ENCODE measurements around the gene SLC11A1. TPM values are rescaled to one million over a fixed set of nuclear protein-coding genes. Genes with fewer than 3 reads are reported as not detected.

SLC11A1 gene, protein sequence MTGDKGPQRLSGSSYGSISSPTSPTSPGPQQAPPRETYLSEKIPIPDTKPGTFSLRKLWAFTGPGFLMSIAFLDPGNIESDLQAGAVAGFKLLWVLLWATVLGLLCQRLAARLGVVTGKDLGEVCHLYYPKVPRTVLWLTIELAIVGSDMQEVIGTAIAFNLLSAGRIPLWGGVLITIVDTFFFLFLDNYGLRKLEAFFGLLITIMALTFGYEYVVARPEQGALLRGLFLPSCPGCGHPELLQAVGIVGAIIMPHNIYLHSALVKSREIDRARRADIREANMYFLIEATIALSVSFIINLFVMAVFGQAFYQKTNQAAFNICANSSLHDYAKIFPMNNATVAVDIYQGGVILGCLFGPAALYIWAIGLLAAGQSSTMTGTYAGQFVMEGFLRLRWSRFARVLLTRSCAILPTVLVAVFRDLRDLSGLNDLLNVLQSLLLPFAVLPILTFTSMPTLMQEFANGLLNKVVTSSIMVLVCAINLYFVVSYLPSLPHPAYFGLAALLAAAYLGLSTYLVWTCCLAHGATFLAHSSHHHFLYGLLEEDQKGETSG
- under 1 TPM; 0.09 to 0.19 TPM for total RNA-seq

DNA sequence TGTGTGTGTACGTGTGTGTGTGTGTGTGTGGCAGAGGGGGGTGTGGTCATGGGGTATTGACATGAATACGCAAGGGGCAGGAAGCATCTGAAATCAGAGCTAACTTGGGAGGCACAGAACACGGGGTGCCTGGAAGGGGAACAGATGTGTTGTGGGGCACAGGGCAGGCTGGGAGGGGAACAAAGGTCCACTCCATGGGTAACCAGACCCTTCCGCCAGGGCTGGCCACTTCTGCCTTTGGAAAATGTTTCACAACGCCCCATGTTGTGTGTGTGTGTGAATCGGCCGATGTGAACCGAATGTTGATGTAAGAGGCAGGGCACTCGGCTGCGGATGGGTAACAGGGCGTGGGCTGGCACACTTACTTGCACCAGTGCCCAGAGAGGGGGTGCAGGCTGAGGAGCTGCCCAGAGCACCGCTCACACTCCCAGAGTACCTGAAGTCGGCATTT lies at the start of gene SLC11A1:
SLC11A1 (plus strand) TSS at position 358 of the 451 bp plus-strand sequence. CDS start 96 bp downstream, outside the sequence.
- no peak within 1 kb of the TSS for H3K4me3 Mint-ChIP-seq
- no peaks in the 10 kb centered on the region for H3K4me1 Mint-ChIP-seq
- H3K27me3 Mint-ChIP-seq = no peaks in the 10 kb centered on the region
- H3K9me3 Mint-ChIP-seq = no peaks in the 10 kb centered on the region
- H3K36me3 Mint-ChIP-seq (ENCODE audit: low read depth) = no peaks in the 10 kb centered on the region
- no peak for ATAC-seq (replicated peaks)
- H3K27ac Mint-ChIP-seq = no peak within 1 kb of the TSS

DNA sequence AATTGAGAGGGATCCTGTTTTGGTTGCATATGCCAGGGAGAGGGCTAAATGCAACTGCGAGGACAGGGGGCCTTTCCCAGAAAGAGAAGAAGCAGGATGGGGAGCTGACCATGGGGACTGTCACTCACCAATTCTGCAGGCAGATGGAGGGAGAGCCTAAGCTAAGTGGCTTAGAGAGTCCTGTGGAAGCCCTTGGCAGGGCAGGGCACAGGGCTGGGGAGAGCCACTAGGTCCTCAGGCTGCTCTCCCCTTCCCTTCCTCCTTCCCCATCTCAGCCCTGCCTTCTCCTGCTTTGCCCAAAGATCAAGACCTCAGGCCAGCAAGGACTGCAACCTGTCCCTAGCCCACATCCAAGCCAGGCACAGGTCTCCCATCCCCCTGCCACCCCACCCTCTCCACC lies 49.8 kb upstream of the SLC11A1 start:
- no peaks in the 10 kb centered on the region for H3K27me3 Mint-ChIP-seq
- H3K4me1 Mint-ChIP-seq = peaks cover 4% of the 10 kb centered on the region
- H3K27ac Mint-ChIP-seq = no peak overlapping the region
- H3K36me3 Mint-ChIP-seq (ENCODE audit: low read depth) = no peaks in the 10 kb centered on the region
- H3K4me3 Mint-ChIP-seq = no peak overlapping the region
- no peaks in the 10 kb centered on the region for H3K9me3 Mint-ChIP-seq
- no peak for ATAC-seq (replicated peaks)

DNA sequence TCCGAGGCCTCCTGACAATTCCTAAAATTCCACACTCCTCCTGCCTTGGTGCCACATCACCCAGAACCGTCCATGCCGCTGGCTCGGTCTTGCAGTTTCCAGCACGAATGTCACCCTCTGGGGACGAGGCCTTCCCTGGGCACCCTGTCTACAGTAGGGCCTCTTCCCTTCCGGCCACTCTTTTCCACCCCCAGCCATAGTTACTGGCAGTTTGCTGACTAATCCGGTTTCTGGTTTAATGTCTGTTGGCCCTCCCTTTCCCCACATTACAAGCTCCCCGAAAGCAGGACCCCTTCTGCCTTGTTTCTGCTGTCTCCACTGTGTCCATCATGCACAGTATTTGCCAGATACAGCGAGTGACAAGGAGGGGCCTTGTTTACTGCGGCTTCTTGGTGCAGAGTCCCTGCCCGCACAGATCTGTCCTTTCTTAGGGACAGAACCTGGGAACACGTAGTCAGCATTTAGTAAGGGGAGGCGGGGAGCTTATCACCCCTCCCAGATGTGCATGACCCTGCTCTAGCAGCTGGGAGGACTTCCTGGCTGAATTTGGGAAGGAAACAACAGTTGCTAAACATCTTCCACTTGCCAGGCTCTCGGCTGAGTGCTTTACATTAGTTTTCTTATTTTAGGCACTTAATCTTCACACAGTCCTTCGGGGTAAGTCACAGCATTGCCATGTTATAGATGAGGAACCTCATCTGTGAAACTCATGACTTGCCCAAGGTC lies 49.0 kb upstream of the SLC11A1 start:
- H3K4me3 Mint-ChIP-seq = peak overlapping the region; percentile 4
- peak overlapping the region; percentile 57 for H3K27ac Mint-ChIP-seq
- peaks cover 4% of the 10 kb centered on the region for H3K4me1 Mint-ChIP-seq
- no peaks in the 10 kb centered on the region for H3K9me3 Mint-ChIP-seq
- H3K36me3 Mint-ChIP-seq (ENCODE audit: low read depth) = no peaks in the 10 kb centered on the region
- ATAC-seq (replicated peaks) = peak; percentile 70
- no peaks in the 10 kb centered on the region for H3K27me3 Mint-ChIP-seq

DNA sequence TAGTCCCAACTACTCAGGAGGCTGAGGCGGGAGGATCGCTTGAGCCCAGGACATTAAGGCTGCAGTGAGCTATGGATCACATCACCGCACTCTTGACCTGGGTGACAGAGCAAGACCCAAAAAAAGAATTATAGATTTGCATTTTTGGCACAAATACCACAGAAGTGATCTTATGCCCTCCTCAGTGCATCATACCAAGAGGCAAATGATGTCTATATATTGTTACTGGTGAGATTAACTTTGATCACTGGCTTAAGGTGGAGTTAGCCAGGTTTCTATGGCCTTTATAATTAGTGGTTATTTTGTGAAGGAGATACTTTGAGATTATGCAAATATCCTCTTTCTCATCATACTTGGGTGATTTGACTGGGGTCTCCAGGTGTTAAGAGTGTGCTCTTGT lies 47.5 kb upstream of the SLC11A1 start:
- H3K27me3 Mint-ChIP-seq = no peaks in the 10 kb centered on the region
- peaks cover 4% of the 10 kb centered on the region for H3K4me1 Mint-ChIP-seq
- no peak for ATAC-seq (replicated peaks)
- H3K27ac Mint-ChIP-seq = no peak overlapping the region
- no peaks in the 10 kb centered on the region for H3K36me3 Mint-ChIP-seq (ENCODE audit: low read depth)
- no peaks in the 10 kb centered on the region for H3K9me3 Mint-ChIP-seq
- H3K4me3 Mint-ChIP-seq = no peak overlapping the region

DNA sequence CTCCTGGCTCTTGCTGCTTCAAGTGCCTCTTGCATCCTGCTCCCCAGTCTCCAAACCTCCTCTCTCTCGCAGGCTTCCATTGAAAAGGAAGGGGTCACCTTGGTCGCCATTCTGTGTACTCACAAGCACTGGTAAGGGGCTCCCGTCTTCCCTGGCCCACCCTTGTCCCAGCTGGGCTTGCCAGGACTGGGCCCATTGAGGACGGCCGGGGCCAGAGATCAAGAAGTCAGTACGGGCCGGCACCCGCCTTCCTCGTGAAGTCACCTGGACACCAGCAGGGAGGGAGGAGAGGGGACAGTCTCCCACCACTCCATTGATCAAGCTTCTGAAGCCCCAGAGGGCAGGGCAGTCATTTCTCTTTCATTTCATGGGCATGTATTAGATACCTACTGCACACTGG lies 41.4 kb upstream of the SLC11A1 start:
- Mint-ChIP-seq H3K36me3 (ENCODE audit: low read depth) (no peaks in the 10 kb centered on the region), H3K27me3 (no peaks in the 10 kb centered on the region), H3K9me3 (no peaks in the 10 kb centered on the region), H3K27ac (peak overlapping the region; percentile 42), H3K4me1 (no peaks in the 10 kb centered on the region), H3K4me3 (no peak overlapping the region)
- no peak for ATAC-seq (replicated peaks)

DNA sequence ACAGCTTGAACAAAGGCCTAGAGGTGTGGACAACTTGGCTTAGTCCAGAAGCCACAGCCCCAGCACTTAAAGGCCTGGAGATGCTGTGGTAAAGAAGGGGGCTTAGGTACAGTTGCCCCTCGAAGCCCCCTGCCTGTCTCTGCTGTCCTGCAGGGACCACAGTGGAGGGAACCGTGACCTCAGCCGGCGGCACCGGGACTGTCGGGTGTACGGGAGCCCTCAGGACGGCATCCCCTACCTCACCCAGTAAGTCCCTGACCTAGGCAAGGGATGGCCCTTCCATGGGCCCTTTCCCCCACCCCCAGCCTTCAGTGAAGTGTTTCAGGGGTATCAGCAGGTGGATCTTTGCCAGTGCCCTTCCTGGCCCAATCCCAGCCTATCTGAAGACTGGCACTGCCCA lies 40.7 kb upstream of the SLC11A1 start:
- no peaks in the 10 kb centered on the region for H3K27me3 Mint-ChIP-seq
- H3K4me1 Mint-ChIP-seq = no peaks in the 10 kb centered on the region
- no peak overlapping the region for H3K27ac Mint-ChIP-seq
- ATAC-seq (replicated peaks) = no peak
- H3K36me3 Mint-ChIP-seq (ENCODE audit: low read depth) = no peaks in the 10 kb centered on the region
- no peak overlapping the region for H3K4me3 Mint-ChIP-seq
- no peaks in the 10 kb centered on the region for H3K9me3 Mint-ChIP-seq

DNA sequence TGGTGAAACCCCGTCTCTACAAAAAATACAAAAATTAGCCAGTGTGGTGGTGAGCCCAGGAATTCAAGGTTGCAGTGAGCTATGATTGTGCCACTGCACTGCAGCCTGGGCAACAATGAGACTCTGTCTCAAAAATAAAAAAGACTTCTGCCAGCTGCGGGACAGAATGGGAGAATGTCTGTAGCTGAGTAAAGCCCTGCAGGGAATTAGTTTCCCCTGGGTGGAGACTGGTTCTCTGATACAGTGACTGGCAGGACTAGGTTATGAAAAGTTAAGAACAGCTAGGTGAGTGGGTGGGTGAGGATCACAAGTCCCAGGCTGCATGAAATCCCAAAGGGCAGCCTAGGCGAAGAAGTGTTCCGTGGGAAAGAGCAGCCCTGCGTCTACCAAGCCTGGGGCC lies 39.2 kb upstream of the SLC11A1 start:
- Mint-ChIP-seq H3K36me3 (ENCODE audit: low read depth) (no peaks in the 10 kb centered on the region), H3K9me3 (no peaks in the 10 kb centered on the region), H3K4me1 (no peaks in the 10 kb centered on the region), H3K27me3 (no peaks in the 10 kb centered on the region), H3K4me3 (no peak overlapping the region), H3K27ac (no peak overlapping the region)
- ATAC-seq (replicated peaks) = no peak

DNA sequence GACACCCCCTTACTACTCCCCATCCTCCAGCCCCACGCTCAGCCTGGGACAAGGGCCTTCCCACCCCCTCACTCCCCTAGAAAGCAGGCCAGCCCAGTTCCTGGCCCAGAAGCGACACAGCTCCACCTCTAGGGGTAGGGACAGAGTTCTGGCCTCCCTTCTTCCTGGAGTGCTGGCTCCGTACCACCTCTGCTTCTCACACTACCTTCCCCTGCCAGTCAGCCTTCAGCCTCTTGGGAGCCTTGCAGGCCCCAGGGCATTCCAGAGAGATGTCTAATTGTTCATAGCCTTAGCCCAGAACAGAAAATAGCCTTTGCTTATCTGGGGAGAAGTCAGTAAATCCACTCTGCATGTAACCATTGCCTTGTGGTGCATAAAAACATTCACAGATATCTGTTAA lies 38.5 kb upstream of the SLC11A1 start:
- H3K27ac Mint-ChIP-seq = peak overlapping the region; percentile 62
- ATAC-seq (replicated peaks) = no peak
- H3K36me3 Mint-ChIP-seq (ENCODE audit: low read depth) = no peaks in the 10 kb centered on the region
- no peaks in the 10 kb centered on the region for H3K9me3 Mint-ChIP-seq
- no peaks in the 10 kb centered on the region for H3K4me1 Mint-ChIP-seq
- no peak overlapping the region for H3K4me3 Mint-ChIP-seq
- no peaks in the 10 kb centered on the region for H3K27me3 Mint-ChIP-seq

DNA sequence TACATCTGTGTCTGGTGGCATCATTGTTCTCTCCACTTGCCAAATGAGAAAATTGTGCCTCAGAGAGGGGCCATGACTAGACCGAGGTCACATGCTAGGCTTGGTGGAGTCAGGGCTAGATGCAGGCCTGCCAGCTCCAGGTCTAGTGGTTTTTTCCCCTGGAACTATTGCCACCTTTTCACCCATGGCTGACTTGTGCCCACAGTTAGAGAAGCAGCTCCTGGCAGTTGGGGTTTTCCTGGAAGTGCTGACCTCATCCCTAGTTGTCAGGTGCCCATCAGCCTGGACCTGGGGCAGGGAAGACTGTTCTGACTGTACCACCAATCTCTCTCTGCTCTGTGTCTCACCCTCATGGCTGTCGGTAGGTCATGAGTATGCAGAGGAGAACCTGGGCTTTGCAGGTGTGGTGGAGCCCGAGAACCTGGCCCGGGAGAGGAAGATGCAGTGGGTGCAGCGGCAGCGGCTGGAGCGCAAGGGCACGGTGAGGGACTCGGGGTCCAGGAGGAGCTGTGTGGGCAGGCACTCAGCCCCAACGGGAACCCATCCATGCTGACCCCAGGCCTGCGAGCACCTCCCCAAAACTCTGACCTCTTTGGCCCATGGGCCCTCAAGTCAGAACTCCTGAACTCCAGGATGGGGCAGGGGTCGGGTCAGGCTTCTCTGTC lies 37.9 kb upstream of the SLC11A1 start:
- no peaks in the 10 kb centered on the region for H3K9me3 Mint-ChIP-seq
- H3K4me1 Mint-ChIP-seq = no peaks in the 10 kb centered on the region
- no peaks in the 10 kb centered on the region for H3K27me3 Mint-ChIP-seq
- peak overlapping the region; percentile 62 for H3K27ac Mint-ChIP-seq
- H3K36me3 Mint-ChIP-seq (ENCODE audit: low read depth) = no peaks in the 10 kb centered on the region
- H3K4me3 Mint-ChIP-seq = no peak overlapping the region
- ATAC-seq (replicated peaks) = peak; percentile 18

DNA sequence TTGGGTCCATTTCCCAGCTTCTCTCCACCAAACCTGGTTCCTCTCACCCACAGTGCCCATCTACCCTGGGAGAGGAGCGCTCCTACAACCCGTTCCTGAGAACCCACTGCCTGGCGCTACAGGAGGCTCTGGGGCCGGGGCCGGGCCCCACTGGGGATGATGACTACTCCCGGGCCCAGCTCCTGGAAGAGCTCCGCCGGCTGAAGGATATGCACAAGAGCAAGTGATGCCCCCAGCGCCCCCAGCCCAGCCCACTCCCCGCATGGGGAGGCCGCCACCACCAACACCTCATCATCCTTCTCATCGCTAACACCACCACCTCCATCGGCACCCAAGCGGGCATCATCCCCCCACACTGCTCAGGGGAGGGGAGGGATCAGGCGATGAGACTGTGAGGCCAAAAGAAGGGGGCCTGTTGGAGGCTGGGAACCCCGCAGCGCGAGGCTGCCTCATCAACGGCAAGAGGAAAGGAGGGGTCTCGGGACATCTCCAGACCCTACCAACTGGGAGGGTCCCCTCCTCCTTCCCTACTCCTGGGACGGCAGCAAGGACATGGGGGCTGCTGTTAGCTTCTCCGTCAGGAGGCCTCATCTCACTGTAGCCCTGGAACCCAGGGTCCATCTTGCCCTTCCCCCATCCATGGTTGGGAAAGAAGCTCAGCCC lies 37.2 kb upstream of the SLC11A1 start:
- Mint-ChIP-seq H3K27ac (no peak overlapping the region), H3K9me3 (no peaks in the 10 kb centered on the region), H3K4me3 (no peak overlapping the region), H3K27me3 (no peaks in the 10 kb centered on the region), H3K36me3 (ENCODE audit: low read depth) (no peaks in the 10 kb centered on the region), H3K4me1 (no peaks in the 10 kb centered on the region)
- ATAC-seq (replicated peaks) = no peak

DNA sequence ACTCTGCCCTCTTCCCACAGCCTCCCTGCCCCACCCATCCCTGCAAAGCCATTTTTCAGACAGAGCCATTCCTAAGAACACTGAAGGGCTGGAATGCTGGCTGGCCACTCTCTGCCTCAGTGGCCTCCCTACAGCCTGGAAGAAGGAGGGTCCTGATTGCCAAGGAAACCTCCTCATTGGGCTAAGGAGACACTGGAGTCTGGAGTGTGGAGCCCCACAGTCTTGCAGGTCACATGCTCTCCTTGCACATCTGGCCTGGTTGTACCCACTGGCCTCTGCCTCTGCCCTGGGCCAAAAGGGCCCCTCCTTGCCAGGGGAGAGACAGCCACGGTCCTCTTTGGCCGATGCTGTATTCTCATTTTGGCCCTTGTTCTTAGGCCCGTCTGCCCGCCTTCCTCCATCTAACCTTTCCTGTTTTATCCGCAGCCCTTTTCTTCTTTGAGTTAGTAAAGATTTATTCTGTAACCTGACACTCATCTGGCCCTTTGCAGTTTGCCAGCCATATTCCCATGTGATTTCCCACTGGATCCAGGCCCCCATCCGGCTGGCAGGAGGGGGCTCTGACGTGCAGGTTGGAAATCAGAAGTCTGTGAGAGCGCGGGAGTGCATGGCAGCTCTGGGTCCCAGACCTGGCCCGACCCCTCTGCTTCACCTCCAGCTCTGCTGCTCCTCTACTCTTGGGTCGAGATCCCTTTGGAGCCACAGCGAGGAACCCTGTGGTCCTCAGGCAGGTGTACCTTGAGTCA lies 36.4 kb upstream of the SLC11A1 start:
- H3K9me3 Mint-ChIP-seq = no peaks in the 10 kb centered on the region
- H3K27ac Mint-ChIP-seq = no peak overlapping the region
- H3K27me3 Mint-ChIP-seq = no peaks in the 10 kb centered on the region
- H3K4me3 Mint-ChIP-seq = no peak overlapping the region
- no peaks in the 10 kb centered on the region for H3K36me3 Mint-ChIP-seq (ENCODE audit: low read depth)
- no peaks in the 10 kb centered on the region for H3K4me1 Mint-ChIP-seq
- ATAC-seq (replicated peaks) = no peak

DNA sequence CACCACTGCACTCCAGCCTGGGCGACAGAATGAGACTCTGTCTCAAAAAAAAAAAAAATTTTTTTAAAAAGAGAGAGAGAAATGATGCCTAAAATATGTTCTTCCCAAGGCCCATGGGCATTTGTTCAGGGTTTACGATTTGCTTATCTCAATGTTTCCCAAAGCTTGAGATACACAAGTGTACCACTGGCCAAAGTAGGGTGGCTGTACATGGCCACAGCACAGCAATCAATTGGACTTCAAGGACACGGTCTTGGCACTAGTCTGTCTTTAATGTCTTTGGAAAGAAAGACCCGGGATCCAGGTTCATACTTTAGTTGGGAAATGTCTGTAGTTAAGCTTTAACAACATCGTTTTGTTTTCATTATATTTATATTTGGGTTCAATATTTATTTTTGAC lies 34.9 kb upstream of the SLC11A1 start:
- Mint-ChIP-seq H3K36me3 (ENCODE audit: low read depth) (no peaks in the 10 kb centered on the region), H3K27ac (no peak overlapping the region), H3K27me3 (no peaks in the 10 kb centered on the region), H3K9me3 (peaks cover 5% of the 10 kb centered on the region), H3K4me1 (no peaks in the 10 kb centered on the region), H3K4me3 (no peak overlapping the region)
- no peak for ATAC-seq (replicated peaks)

DNA sequence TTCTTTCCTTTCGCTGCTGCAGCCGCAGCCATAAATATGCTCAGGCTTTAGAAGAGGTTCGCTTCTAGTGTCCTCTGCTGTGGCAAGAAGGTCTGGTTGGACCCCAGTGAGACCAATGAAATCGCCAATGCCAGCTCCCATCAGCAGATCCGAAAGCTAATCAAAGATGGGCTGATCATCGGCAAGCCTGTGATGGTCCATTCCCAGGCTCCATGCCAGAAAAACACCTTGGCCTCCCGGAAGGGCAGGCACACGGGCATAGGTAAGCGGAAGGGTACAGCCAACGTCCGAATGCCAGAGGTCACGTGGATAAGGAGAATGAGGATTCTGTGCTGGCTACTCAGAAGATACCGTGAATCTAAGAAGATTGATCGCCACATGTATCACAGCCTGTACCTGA lies 28.0 kb upstream of the SLC11A1 start:
- no peak for ATAC-seq (replicated peaks)
- Mint-ChIP-seq H3K9me3 (peaks cover 5% of the 10 kb centered on the region), H3K4me3 (no peak overlapping the region)

More for the DNA sequence above, 28.0 kb upstream of the SLC11A1 start:
- no peak overlapping the region for H3K27ac Mint-ChIP-seq
- H3K36me3 Mint-ChIP-seq (ENCODE audit: low read depth) = no peaks in the 10 kb centered on the region
- H3K27me3 Mint-ChIP-seq = no peaks in the 10 kb centered on the region
- no peaks in the 10 kb centered on the region for H3K4me1 Mint-ChIP-seq

Measured in activated T-helper 17 cell treated with anti-CD3 and anti-CD28 coated beads, Interleukin-2, amount 50 U/mL, for 72 hours (primary cell).